Retinal pigment epithelial cell (primary cell): Measurements from ENCODE around the gene SPRR1B.
A peak's percentile ranks its signal among the peaks of the same experiment; 100 is the strongest.
"Not testable (repeated sequence)": the region's sequence is repeated elsewhere in the genome, so short reads cannot be mapped to it uniquely, and the experiment has no call there.

ENCODE experiments used
- DNase-seq: peaks from one replicate; pipeline ENCODE4 v3.0.0-alpha.2; 2010; ENCODE audit warnings: low read depth
- H3K4me3 ChIP-seq: 2 replicates; pipeline ENCODE4 v1.5.1; 2011; ENCODE audit warnings: mild to moderate bottlenecking, low read length, control low read depth, moderate library complexity
- TF ChIP-seq, protein P1 (sequence below): conservative IDR thresholded peaks from 2 replicates; pipeline ENCODE4 v1.5.1; 2011; ENCODE audit warnings: low read depth, low read length, control low read depth, inconsistent platforms

SPRR1B gene

DNA sequence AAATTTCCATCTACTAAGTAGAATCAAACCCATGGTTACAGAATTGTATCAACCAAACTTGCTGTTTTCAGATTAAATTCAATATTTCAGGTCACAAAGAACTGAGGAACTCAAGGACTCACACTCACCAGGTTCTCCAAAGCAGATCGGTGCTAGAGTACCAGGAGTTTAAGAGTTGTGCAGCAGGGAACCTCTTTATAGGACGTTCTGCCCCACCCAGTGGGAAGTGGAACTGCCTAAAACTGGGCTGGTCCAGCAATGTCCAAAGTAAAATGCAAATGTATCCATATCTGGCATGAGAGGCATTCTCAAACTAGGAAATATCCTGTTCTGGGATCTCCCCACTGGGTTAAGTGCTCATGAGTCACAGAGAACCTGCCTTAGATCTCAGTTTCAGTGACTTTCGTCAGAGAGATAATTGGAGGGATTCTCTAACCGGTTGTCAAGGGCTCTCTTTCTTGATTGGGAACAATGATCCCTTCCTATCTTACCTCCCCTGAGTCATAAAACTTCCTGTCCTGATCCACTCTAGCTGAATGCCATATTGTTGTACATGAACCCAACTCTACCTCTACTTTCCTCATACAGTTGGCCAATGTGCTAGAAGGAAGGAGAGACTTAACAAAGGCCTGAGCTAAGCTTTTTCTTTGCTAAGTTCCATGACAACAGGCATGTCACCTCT lies 10.1 kb downstream of the SPRR1B start, which contains the start of gene SPRR2D:
TSS of gene SPRR2D (minus strand) at position 171 of the 682 bp plus-strand sequence. CDS start 774 bp downstream, outside the sequence.
- no peak for DNase-seq
- TF ChIP-seq, protein P1, sequence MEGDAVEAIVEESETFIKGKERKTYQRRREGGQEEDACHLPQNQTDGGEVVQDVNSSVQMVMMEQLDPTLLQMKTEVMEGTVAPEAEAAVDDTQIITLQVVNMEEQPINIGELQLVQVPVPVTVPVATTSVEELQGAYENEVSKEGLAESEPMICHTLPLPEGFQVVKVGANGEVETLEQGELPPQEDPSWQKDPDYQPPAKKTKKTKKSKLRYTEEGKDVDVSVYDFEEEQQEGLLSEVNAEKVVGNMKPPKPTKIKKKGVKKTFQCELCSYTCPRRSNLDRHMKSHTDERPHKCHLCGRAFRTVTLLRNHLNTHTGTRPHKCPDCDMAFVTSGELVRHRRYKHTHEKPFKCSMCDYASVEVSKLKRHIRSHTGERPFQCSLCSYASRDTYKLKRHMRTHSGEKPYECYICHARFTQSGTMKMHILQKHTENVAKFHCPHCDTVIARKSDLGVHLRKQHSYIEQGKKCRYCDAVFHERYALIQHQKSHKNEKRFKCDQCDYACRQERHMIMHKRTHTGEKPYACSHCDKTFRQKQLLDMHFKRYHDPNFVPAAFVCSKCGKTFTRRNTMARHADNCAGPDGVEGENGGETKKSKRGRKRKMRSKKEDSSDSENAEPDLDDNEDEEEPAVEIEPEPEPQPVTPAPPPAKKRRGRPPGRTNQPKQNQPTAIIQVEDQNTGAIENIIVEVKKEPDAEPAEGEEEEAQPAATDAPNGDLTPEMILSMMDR = no peak
- no peak within 1 kb of the TSS for H3K4me3 ChIP-seq

DNA sequence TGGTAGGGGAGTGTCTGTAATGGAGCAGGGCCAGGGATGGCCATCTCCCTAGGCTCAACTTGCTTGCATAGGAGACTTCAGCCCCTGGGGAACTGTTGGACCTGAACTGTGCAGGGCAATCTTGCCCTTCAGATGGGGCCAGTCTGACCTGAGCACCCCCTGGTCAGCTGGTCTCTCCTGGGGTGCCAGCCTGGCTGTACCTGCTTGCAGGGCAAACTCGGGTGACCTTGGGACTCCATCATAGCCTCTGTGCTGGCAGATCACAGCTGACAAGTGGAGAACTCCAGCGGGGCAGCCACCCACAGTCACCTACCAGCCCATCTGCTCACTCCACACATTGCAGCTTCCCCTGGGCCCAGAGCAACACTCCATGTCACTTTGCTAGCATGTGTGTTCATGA lies 18.2 kb downstream of the SPRR1B start:
- no peak for DNase-seq
- no peak overlapping the region for H3K4me3 ChIP-seq
- TF ChIP-seq, protein P1 = no peak

DNA sequence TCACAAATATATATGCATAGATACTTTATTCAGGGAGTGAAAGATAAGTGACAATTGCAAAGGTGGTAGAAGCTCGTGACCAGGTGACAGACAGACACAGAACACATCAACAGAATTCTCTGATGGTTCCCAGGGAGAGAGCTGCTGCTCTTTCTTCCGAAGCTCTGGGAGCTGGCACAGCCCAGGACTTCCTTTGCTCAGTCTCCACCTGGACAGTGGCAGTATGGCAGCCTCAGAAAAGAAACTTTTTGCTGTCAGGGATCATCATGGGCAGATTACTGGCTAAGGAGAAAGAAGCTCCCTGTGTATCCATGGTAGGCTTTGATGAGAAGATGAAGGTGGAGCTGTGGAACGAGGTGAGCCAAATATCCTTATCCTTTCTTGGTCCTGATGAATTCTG lies 25.1 kb downstream of the SPRR1B start:
- not testable (repeated sequence) for DNase-seq, H3K4me3 ChIP-seq

DNA sequence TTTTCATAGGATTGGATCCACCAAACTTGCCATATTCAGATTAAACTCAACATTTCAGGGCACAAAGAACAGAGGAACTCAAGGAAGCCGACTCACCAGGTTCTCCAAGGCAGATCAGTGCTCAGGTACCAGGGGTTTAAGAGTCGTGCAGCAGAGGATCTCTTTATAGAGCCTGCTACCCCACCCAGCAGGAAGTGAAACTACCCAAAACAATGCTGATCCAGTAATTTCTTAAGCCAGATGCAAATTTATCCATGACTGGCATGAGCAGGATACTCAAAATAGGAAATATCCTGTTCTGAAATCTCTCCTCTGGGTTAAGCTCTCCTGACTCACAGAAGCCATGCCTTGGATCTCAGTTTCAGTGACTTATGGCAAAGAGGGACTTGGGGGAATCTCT lies 26.4 kb downstream of the SPRR1B start, which contains the start of gene SPRR2A:
TSS of gene SPRR2A (minus strand) at position 138 of the 400 bp plus-strand sequence. CDS start 777 bp downstream, outside the sequence.
- no peak within 1 kb of the TSS for H3K4me3 ChIP-seq
- DNase-seq = no peak
- TF ChIP-seq, protein P1 = no peak

DNA sequence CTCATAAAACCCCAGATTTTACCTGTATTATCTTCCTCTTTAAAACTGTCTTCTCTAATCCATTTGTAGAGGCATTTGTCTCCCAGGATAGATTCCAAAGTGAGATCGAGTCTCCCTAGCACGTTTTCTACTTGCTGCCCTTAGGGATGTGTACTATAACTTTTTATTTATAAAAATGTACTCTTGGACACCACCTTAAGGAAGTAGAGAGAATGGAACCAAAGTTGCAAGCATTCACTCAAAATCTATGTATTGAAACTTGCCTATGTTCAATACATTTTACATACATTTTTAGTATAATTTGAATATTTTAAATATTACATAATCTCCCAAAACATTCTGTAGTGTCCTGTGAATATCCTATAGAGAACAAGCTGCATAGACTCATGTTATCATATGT lies 27.2 kb downstream of the SPRR1B start:
- H3K4me3 ChIP-seq = no peak overlapping the region
- TF ChIP-seq, protein P1 = peak; percentile 22
- DNase-seq = no peak

DNA sequence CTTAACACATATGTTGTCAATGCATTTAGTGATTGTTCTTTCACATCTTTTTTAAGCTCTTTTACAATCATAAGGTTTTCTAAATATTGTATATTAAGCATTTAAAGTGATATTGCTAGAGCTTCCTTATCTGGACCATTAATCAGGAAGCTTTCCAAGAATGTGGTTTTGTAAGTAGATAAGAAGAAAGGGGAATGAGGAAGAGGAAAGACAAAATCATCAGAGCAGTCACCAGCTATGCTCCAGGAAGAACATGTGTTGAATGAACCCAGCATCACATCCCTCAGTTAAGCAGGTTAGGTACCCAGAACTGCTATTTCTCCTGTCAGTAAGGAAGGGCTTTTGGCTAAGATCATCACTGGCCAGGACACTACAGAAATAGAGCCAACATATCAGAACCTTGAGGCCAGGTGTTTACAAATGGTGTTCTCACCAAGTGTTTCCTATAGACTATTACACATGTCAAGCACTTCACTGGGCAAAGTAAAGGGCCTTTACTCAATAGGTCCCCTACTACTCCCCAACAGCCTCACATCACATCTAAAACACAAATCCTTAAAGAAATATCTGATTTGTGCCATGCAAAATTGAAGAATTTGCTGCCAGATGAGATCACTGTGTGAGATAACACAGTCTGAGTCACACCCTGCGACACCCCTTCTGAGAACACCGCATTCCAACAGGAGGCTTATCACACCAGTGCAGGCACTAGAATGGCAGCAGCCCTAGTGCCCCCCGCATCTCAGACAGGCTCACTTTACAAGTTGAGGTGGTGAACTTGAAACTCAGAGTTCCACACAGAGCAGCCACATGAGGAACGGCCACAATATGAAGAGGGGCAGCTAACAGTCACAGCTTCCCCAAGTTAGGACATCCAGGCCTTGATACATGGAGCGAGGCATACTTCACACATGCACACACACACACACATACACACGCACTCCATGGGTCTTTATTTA lies 28.1 kb downstream of the SPRR1B start:
- TF ChIP-seq, protein P1 = no peak
- H3K4me3 ChIP-seq = no peak overlapping the region
- DNase-seq = peak; percentile 7

DNA sequence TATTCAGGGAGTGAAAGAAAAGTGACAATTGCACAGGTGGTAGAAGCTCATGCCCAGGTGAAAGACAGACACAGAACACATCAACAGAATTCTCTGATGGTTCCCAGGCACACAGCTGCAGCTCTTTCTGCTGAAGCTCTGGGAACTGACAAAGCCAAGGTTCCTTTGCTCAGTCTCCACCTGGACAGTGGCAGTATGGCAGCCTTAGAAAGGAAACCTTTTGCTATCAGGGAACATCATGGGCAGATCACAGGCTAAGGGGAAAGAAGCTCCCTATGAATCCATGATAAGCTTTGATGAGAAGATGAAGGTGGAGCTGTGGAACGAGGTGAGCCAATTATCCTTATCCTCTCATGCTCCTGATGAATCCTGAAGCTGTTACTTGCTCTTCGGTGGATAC lies 39.2 kb downstream of the SPRR1B start:
- no peak for DNase-seq
- no peak overlapping the region for H3K4me3 ChIP-seq
- TF ChIP-seq, protein P1 = no peak
